ENCODE results near the gene HIPK4. TPM values are rescaled to one million over a fixed set of nuclear protein-coding genes. Genes with fewer than 3 reads are reported as not detected.
A peak's percentile ranks its signal among the peaks of the same experiment; 100 is the strongest.
"Not testable (repeated sequence)": the region's sequence is repeated elsewhere in the genome, so short reads cannot be mapped to it uniquely, and the experiment has no call there.

Gene HIPK4
- total RNA-seq, 1 experiment from 2014 or later, result not detected

- DNase-seq (ENCODE audit: low read depth), result no peak
These were observed 4.2 kb upstream of the HIPK4 start for GRCh38 chr19:40393894-40394815.

- peak; percentile 20 for DNase-seq (ENCODE audit: low read depth)
These were observed 3.0 kb upstream of the HIPK4 start for GRCh38 chr19:40392894-40393517.

GRCh38 chr19:40392123-40392522 lies 2.1 kb upstream of the HIPK4 start:
- DNase-seq (ENCODE audit: low read depth), result no peak

- no peak for DNase-seq (ENCODE audit: low read depth)
These were observed 437 bp downstream of the HIPK4 start for GRCh38 chr19:40389404-40390083.

- DNase-seq (ENCODE audit: low read depth), result no peak
These were observed 1.5 kb downstream of the HIPK4 start for GRCh38 chr19:40388481-40388880.

GRCh38 chr19:40387155-40387554 lies 2.8 kb downstream of the HIPK4 start:
- DNase-seq (ENCODE audit: low read depth), result no peak

GRCh38 chr19:40383668-40384248 lies 6.2 kb downstream of the HIPK4 start:
- no peak for DNase-seq (ENCODE audit: low read depth)

GRCh38 chr19:40381321-40381720 lies 8.7 kb downstream of the HIPK4 start:
- no peak for DNase-seq (ENCODE audit: low read depth)

- no peak for DNase-seq (ENCODE audit: low read depth)
These were observed 9.6 kb downstream of the HIPK4 start for GRCh38 chr19:40380199-40381037.

GRCh38 chr19:40379446-40380198 lies 10.4 kb downstream of the HIPK4 start:
- DNase-seq (ENCODE audit: low read depth), result no peak

GRCh38 chr19:40378509-40378908 lies 11.5 kb downstream of the HIPK4 start:
- DNase-seq (ENCODE audit: low read depth), result no peak

- DNase-seq (ENCODE audit: low read depth), result no peak
These were observed 12.1 kb downstream of the HIPK4 start for GRCh38 chr19:40377876-40378385.

GRCh38 chr19:40376286-40376862 lies 13.6 kb downstream of the HIPK4 start:
- DNase-seq (ENCODE audit: low read depth), result no peak

- DNase-seq (ENCODE audit: low read depth), result no peak
These were observed 15.9 kb downstream of the HIPK4 start for GRCh38 chr19:40374084-40374483.

- no peak for DNase-seq (ENCODE audit: low read depth)
These were observed 18.2 kb downstream of the HIPK4 start for GRCh38 chr19:40371802-40372122.

GRCh38 chr19:40370997-40371801 lies 18.8 kb downstream of the HIPK4 start:
- DNase-seq (ENCODE audit: low read depth), result no peak

GRCh38 chr19:40370253-40370652 lies 19.7 kb downstream of the HIPK4 start:
- DNase-seq (ENCODE audit: low read depth), result not testable (repeated sequence)

- DNase-seq (ENCODE audit: low read depth), result no peak
These were observed 20.2 kb downstream of the HIPK4 start for GRCh38 chr19:40369797-40370196.

All from HT1080 (cell line).